Measurements from ENCODE around the gene PARP8.
"Not testable (repeated sequence)": the region's sequence is repeated elsewhere in the genome, so short reads cannot be mapped to it uniquely, and the experiment has no call there.

PARP8 gene

GRCh38 chr5:50791813-50792212 is 125.4 kb downstream of the PARP8 start:
- no peak for DNase-seq

DNA sequence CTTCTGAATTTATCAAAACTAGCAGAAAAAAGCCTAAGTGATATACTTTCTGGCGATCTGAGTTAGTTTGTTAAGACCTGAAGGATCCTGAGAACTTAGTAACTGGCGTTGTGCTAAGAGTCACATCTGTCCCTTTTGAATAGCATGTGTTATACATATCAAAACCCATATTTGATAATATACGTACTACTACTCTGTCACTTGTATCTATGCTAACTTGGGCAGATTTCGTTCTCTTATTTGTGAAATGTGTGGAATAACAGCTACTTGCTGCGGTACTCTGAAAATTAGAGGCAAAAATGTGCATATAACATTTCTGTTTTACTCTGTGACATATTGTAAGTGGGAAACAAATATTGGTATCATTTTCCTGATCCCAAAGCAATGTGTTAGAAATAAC is 126.4 kb downstream of the PARP8 start:
- DNase-seq: no peak

- no peak for DNase-seq
Measured at GRCh38 chr5:50794812-50795211, 128.4 kb downstream of the PARP8 start.

DNA sequence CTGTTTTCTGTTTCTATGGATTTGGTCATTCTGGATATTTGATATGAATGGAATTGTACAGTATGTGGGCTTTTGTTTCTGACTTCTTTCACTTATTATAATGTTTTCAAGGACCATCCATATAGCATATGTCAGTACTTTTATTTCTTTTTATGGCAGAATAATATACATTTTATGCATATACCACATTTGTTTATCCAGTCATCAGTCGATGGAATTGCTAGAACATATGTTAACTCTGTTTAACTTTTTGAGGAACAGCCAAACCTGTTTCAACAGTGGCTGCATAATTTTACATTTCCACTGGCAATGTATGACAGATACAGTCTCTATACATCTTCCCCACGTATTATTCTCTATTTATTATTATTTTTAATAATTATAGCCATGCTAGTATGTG is 131.6 kb downstream of the PARP8 start:
- no peak for DNase-seq

GRCh38 chr5:50799596-50799995 is 133.2 kb downstream of the PARP8 start:
- no peak for DNase-seq

DNA sequence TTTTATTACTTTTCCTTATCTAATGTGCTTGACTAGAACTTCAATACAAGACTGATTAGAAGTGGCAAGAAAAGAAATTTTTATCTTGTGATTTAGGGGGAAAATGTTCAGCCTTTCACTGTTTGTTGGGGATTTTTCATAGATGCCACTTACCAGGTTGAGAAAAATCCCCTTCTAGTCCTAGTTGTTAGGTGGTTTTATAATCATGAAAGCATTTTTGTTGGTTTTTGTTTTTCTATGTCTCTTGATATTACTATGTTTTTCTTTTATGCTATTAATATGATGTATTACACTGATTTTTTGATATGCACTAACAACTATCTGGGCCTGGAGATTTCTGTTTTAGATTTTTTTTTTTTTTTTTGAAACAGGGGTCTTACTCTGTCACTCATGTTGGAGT is 134.0 kb downstream of the PARP8 start:
- DNase-seq: no peak

DNA sequence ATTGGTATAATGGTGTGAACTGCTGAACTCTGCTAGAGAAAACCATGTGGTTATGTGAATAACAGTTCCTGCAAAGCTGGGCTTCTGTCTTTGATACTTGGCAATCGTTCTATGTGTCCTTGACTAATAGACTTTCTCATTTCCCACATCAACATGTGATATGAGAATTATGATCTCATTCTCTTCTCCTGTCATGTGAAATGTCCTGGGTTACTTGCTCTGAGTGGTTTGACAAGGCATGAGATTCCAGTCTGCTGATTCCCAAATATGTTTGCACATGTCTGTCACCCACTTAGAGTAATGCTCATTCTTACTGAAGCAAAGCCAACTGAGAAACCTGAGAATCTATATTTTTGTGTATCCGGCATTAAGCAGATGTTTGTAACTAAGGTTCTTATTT is 141.2 kb downstream of the PARP8 start:
- DNase-seq: no peak

GRCh38 chr5:50808406-50808805 is 142.0 kb downstream of the PARP8 start:
- no peak for DNase-seq

GRCh38 chr5:50811746-50812145 is 145.3 kb downstream of the PARP8 start:
- not testable (repeated sequence) for DNase-seq

DNA sequence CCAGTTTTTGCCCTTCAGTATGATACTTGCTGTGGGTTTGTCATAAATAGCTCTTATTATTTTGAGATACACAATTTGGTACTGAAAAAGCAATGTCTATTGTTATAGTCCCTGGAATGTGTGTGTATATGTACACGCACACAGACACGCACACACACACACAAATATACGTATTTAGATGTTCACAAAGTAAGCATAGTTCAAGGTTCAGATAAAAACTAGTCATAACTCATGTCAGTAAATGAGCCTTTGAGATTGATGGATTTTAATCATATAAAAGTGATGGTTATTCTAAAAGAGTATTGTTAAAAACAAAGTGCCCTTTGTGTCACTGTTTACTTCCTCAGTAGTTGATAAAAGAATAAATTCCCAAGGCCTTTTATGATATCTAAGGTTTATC is 147.3 kb downstream of the PARP8 start:
- no peak for DNase-seq

DNA sequence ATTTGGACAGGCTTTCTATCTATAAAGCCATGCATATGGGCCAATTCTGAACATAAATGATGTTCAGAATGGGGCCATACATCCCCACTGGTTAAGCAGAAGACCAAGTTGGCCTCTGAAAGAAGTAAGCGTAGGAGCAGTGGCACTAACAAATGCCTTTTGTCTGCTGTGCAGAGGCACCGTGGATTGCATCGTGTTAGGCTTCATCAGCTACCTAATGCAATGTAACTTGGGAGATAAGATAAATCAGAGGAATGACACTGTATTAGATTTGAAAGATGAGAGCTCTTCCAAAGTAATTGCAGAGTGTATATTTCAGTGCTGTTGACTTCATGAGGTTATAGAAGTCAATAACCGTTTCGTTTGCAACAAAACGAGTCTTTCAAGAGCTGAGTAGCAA is 148.1 kb downstream of the PARP8 start:
- DNase-seq: no peak

- DNase-seq: no peak
Measured at GRCh38 chr5:50822046-50822445, 155.6 kb downstream of the PARP8 start.

DNA sequence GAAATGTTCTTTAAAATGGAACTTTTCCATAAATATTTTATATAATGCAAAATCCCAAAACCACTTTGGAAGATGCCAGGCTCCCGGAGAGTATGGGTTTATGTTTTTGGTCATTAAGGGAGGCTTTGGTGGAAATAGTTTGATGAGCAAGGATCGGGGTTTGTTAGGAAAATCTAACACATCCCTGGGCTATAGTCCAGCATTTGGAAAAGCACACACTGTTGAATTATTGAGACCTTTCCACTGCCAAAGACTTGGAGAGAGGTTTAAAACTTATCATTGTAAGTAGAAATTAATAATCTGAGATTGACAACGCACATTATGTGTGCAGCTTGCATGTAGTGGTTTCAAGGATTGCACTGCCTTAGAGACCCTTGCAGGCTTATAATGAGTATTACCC is 156.3 kb downstream of the PARP8 start:
- DNase-seq: no peak

GRCh38 chr5:50823568-50823967 is 157.1 kb downstream of the PARP8 start:
- DNase-seq: no peak

DNA sequence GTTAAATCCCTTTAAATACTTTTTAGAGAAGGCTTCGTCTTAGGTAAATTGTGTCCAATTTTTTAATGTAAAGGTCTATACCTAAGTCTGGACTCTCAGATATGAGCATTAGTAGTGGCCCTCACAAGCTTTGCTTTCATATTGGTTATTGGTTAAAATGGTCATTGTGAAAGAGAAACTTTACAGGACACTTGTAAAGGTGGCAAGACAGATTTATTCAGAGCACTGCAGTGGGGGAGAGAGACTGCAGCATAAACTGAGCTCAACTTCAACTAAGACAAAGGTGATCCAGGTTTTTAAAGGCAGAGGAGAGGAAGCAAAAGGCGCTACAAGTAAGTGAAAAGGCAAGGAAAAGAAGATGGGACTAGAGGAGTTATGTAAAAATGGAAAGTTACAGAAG is 157.7 kb downstream of the PARP8 start:
- DNase-seq: no peak

DNA sequence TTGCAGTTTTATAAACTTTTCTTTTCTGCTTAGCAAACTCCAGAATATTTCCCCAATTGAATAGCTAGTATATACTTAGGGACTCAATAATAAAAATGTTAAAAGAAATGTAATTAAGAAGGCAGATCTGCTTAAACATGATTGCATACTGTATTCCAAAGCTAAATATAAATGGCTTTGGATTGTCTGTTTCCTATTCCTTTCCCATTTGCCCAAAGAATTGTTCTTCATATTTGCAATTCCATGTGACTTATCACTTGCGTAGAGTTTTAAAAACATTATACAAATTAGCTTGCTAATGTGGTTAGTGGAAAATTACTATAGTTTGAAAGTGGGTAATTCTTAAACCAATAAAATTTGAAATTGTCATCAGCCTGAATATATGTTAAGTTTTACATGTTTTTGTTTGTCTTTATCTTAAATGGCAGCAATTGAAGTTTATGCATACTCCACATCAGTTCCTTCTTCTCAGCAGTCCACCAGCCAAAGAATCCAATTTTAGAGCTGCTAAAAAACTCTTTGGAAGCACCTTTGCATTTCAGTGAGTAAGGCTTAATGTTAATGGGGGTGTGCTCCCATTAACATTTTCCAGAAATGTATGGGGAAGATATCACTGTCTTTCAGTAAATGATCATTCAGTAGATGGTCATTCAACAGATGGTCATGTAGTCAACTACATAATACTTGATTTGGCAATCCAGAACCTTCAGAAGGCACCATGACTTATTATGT is 161.2 kb downstream of the PARP8 start:
- no peak for DNase-seq

- DNase-seq: no peak
Measured at GRCh38 chr5:50829023-50829422, 162.6 kb downstream of the PARP8 start.

DNA sequence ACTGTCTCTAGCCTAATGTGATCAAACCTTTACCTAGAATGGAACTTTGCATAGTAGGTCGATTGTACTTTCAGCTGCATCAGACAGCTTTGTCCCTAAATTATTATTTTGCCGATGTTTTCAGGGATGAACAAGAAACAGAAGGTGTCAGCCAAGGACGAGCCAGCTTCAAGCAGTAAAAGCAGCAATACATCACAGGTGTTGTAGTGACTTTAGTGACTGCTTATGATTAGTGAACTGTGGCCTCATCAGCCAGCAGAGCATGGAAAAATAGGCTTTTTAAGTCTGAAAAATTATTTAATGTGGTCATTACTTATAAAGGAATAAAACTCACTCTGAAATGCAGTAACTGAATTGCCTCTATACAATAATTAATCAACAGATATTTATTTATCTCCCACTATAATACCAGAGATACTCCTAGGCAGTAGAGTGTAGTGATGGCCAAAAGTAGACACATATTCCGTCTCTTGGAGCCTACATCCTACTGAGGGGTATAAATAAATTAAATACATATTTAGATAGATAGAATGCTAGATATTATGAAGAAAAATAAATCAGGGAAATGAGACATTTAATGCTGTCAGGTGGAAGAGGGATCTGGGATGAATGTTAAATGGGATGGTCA is 166.3 kb downstream of the PARP8 start:
- DNase-seq: no peak

DNA sequence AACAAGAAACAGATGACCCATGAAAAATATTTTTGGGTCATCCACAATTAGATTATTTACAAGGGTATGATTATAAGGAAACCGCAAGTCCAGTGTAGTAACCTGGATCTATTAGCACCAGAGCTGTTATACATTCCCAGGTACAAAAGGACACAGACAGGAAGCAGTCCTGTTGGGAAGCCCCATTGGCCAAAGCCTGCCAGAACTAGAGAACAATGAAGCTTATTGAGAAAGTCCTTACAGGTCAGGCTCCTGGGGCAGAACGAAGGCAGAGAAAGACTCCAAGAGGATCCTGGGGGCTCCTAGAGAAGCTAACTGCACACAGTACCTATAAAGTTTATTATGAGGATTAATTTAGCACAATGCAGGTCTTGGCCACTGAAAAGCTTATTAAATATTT is 169.9 kb downstream of the PARP8 start:
- DNase-seq: no peak

DNA sequence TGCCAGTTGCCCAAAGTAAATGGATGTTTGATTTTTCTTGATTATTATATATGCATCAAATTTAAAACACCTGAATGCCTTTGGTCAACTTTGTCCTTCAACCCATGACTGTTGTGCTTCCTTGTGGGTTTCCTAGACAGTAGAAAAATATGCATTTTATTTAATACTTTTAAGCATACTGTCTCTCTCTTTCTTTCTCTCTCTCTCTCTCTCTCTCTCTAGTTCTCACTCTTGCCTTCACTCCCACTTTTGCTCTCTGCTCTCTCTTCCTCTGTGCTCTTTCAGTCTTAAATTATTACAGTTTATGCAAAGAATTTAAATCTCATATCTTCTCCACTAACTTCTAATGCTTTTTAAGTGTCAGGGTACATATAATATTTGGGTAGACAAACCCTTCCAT is 173.0 kb downstream of the PARP8 start:
- DNase-seq: no peak

DNA sequence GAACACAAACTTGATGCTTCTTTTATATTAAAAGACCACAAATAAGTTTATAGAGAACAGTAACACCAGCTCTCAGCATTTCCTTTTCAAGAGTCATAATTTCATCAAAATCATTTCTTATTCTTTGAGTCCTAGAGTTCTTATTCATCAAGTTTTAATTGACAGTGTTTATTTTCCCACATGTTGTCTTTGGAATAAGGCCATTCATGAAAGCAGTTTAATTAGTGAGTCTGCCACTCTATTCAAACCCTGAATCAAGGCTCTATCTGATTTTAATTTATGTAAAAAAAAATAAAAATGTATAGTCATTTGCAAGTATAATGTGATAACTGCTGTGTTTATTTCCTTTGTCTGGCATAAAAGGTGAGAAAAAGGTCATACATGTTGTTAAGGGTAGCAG is 176.7 kb downstream of the PARP8 start:
- no peak for DNase-seq

DNA sequence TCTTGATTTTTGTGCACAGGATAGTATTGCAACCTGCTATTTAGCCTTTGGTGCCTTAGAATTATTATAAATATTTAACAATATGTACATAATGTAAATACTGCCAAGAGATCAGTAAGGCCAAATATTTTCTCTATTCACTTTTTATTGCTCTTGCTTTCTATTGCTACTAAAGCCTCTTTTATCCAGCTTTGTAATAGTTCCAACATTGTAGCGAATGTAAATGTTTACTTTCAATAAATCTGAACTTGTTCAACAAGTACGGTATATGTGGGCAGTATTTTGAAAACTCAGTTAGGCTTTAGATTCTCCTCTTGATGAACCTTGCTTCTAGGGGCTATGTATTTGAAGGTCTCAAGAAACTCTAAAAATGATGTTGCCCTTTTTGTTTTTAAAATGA is 179.8 kb downstream of the PARP8 start:
- DNase-seq: no peak

- no peak for DNase-seq
Measured at GRCh38 chr5:50849554-50849953, 183.1 kb downstream of the PARP8 start.

- no peak for DNase-seq
Measured at GRCh38 chr5:50853151-50853550, 186.7 kb downstream of the PARP8 start.

DNA sequence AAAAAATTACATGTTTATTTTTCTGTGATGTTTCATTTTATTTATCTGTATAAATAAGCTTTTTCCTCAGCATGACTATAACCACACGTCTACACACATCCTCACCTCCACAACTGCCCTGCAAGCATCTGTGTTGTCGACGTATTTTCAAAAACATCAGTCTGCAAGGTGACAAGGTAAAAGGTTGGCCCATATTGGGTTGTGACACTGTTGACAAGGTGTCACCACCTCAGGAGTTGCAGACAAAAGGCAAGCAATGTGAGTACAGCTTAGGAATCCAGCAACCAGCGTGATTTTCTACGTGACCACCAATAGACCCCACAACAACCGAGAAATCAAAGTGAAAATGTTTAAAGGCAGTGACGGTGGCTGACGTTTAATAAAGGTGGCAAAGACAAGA is 187.6 kb downstream of the PARP8 start:
- DNase-seq: no peak

All from NCI-H1105 (cell line).